Measurements from ENCODE around the gene NDUFB5. TPM values are rescaled to one million over a fixed set of nuclear protein-coding genes. Genes with fewer than 3 reads are reported as not detected.
A peak's percentile ranks its signal among the peaks of the same experiment; 100 is the strongest.

NDUFB5 gene
- polyA plus RNA-seq, 1 of the 3 experiments (the other 2 are of a cell fraction), result 35.3 TPM

DNA sequence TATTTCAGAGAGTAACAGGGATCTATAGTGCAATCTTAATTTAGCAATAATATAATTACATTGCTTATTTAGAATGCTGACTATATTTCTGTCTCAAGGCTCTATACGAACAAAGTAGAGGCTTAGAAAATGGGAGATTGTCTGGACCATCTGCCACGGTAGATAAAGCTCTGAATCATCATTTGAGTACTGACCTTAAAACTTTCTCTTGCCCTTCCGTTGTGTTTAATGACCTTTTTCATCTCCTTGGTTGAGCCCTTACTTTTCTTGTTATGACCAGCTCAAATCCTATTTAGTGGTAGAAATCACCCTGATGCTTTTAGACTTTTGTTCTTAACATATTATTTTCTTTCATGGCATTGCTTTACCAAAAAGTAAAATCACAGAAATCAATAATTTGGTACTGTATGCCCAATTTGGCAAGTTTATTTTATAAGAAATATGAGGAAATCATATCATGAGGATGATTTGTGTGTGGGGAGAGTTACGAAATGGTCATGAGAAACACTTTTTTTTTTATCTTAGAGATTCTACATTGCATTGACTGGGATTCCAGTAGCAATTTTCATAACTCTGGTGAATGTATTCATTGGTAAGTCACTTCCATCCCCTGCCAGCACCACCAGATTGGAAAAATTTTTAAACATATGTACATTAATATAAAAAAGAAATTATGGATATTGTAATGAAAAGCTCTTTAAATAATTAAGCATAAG is 11.0 kb downstream of the NDUFB5 start:
- H3K27me3 ChIP-seq (ENCODE audit: insufficient read depth), result no peaks in the 10 kb centered on the region
- peaks cover 9 to 17% of the 10 kb centered on the region in 2 experiments; a peak in 2 of 4 replicates for H3K4me1 ChIP-seq (ENCODE audit: control insufficient read depth in 1 of 2, insufficient read depth in 2 of 2, low read depth in 1 of 2, low read length in 1 of 2)
- peak overlapping the region; percentile 25; the same call in 1 of the 2 replicates for H3K4me2 ChIP-seq
- POLR2A ChIA-PET, result interaction anchor here (1.3 kb wide), 1 partner anchor 11 kb away, joined by 5 read pairs; the partner anchor contains the start of genes MRPL47 and NDUFB5
- CTCF ChIA-PET, result interaction anchor here (1.1 to 1.4 kb wide), 3 partner anchors 15 to 34 kb away, joined by 3 to 5 read pairs (median 3); no protein-coding TSS in a partner anchor
- no peak overlapping the region; the same call in 1 of the 2 replicates for H3K9ac ChIP-seq
- H3F3A ChIP-seq (replicated peaks; ENCODE audit: insufficient read depth), result peaks cover 37% of the 10 kb centered on the region
- peaks cover 52% of the 10 kb centered on the region for H3K79me2 ChIP-seq (ENCODE audit: insufficient read depth)
- H3K9me2 ChIP-seq, result no peaks in the 10 kb centered on the region
- whole genome bisulfite sequencing (ENCODE audit: low lambda C conversion rate), result 21% methylated on average over 4 of the region's 4 CpGs
- no peak overlapping the region for H3K4me3 ChIP-seq (ENCODE audit: low read depth in 2 of 2, low read length in 1 of 2)
- no peak for DNase-seq
- no peaks in the 10 kb centered on the region for H4K20me1 ChIP-seq (ENCODE audit: insufficient read depth)
- TF ChIP-seq RXRA (IDR thresholded peaks at IDR 0.05; ENCODE audit: borderline replicate concordance, low read depth) (peak; percentile 55; the same call in 1 of the 2 replicates), FOSL2 (IDR thresholded peaks at IDR 0.05; ENCODE audit: borderline replicate concordance, low read depth) (0 out of 2 replicates have a peak, but pooled peaks have one; percentile 9), TCF12 (IDR thresholded peaks at IDR 0.05) (peak; percentile 19; the same call in 1 of the 2 replicates), MEF2A (IDR thresholded peaks at IDR 0.05; ENCODE audit: borderline replicate concordance, low read depth) (no peak)
- peak overlapping the region; percentile 79 to 92 for H3K27ac ChIP-seq (ENCODE audit: low read depth in 2 of 2, low read length in 1 of 2)
- H3K36me3 ChIP-seq (replicated peaks in 1 of 2; ENCODE audit: control insufficient read depth in 1 of 2, insufficient read depth in 2 of 2, low read length in 1 of 2), result peaks cover 25 to 28% of the 10 kb centered on the region in 2 experiments
- no peaks in the 10 kb centered on the region for H3K9me3 ChIP-seq
- no peak overlapping the region for H2AFZ ChIP-seq (ENCODE audit: low read depth)

DNA sequence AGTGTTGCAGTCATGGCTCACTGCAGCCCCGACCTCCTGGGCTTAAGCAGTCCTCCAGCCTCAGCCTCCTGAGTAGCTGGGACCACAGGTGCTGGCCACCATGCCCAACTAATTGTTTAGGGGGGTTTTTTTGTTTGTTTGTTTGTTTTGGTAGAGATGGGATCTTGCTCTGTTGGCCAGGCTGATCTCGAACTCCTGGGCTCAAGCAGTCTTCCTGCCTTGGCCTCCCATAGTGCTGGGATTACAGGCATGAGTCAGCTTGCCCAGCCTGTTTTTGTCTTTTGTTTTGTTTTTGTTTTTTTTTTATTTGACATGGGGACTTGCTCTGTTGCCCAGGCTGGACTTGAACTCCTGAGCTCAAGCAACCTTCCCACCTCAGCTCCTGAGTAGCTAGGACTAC is 17.4 kb downstream of the NDUFB5 start:
- Histone ChIP-seq H4K20me1 (ENCODE audit: insufficient read depth) (no peaks in the 10 kb centered on the region), H3K27ac (ENCODE audit: low read depth in 2 of 2, low read length in 1 of 2) (no peak overlapping the region), H3K9me3 (no peaks in the 10 kb centered on the region), H3K27me3 (ENCODE audit: insufficient read depth) (no peaks in the 10 kb centered on the region), H3K9ac (no peak overlapping the region), H3F3A (replicated peaks; ENCODE audit: insufficient read depth) (peaks cover 15% of the 10 kb centered on the region), H3K4me2 (no peak overlapping the region), H3K9me2 (no peaks in the 10 kb centered on the region), H3K79me2 (ENCODE audit: insufficient read depth) (peaks cover 16% of the 10 kb centered on the region; the same call in 1 of the 2 replicates), H2AFZ (ENCODE audit: low read depth) (no peak overlapping the region), H3K36me3 (replicated peaks in 1 of 2; ENCODE audit: control insufficient read depth in 1 of 2, insufficient read depth in 2 of 2, low read length in 1 of 2) (peaks cover 41 to 58% of the 10 kb centered on the region in 2 experiments), H3K4me3 (ENCODE audit: low read depth in 2 of 2, low read length in 1 of 2) (no peak overlapping the region), H3K4me1 (ENCODE audit: control insufficient read depth in 1 of 2, insufficient read depth in 2 of 2, low read depth in 1 of 2, low read length in 1 of 2) (no peaks in the 10 kb centered on the region)
- 94% methylated on average over 2 of the region's 2 CpGs for WGBS (ENCODE audit: low lambda C conversion rate)
- TF ChIP-seq SMC3 (IDR thresholded peaks at IDR 0.05; ENCODE audit: low read depth, low read length) (no peak), RAD21 (IDR thresholded peaks at IDR 0.05; ENCODE audit: low read length) (no peak), JUND (IDR thresholded peaks at IDR 0.05) (no peak), NFIC (IDR thresholded peaks at IDR 0.05; ENCODE audit: borderline replicate concordance) (no peak), MXI1 (IDR thresholded peaks at IDR 0.05; ENCODE audit: low read depth, low read length) (no peak), GABPA (IDR thresholded peaks at IDR 0.05; ENCODE audit: low read depth) (no peak), RFX5 (IDR thresholded peaks at IDR 0.05; ENCODE audit: low read length) (no peak), TEAD4 (IDR thresholded peaks at IDR 0.05; ENCODE audit: borderline replicate concordance, insufficient read depth) (no peak)
- TF ChIP-seq, protein P1, sequence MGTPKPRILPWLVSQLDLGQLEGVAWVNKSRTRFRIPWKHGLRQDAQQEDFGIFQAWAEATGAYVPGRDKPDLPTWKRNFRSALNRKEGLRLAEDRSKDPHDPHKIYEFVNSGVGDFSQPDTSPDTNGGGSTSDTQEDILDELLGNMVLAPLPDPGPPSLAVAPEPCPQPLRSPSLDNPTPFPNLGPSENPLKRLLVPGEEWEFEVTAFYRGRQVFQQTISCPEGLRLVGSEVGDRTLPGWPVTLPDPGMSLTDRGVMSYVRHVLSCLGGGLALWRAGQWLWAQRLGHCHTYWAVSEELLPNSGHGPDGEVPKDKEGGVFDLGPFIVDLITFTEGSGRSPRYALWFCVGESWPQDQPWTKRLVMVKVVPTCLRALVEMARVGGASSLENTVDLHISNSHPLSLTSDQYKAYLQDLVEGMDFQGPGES (IDR thresholded peaks at IDR 0.05; ENCODE audit: low read depth, low read length), result no peak
- TF ChIP-seq, protein P2, sequence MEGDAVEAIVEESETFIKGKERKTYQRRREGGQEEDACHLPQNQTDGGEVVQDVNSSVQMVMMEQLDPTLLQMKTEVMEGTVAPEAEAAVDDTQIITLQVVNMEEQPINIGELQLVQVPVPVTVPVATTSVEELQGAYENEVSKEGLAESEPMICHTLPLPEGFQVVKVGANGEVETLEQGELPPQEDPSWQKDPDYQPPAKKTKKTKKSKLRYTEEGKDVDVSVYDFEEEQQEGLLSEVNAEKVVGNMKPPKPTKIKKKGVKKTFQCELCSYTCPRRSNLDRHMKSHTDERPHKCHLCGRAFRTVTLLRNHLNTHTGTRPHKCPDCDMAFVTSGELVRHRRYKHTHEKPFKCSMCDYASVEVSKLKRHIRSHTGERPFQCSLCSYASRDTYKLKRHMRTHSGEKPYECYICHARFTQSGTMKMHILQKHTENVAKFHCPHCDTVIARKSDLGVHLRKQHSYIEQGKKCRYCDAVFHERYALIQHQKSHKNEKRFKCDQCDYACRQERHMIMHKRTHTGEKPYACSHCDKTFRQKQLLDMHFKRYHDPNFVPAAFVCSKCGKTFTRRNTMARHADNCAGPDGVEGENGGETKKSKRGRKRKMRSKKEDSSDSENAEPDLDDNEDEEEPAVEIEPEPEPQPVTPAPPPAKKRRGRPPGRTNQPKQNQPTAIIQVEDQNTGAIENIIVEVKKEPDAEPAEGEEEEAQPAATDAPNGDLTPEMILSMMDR (IDR thresholded peaks at IDR 0.05), result no peak
- ChIA-PET CTCF (interaction anchor here (1.0 kb wide), 1 partner anchor 28 kb away, joined by 3 read pairs; no protein-coding TSS in a partner anchor), POLR2A (no interaction called here)
- DNase-seq, result no peak
